Endothelial cell of umbilical vein (primary cell): ENCODE measurements around the gene UVRAG.

Experiments
- EZH2 ChIP-seq: IDR thresholded peaks from 2 replicates; pipeline ENCODE4 v1.6.1; 2012; ENCODE audit warnings: borderline replicate concordance, low read depth, mild to moderate bottlenecking, moderate library complexity, low read length, inconsistent platforms; ENCODE audit not compliant: severe bottlenecking
- FOS ChIP-seq: IDR thresholded peaks from 2 replicates; pipeline ENCODE4 v1.6.1; 2011; ENCODE audit warnings: mild to moderate bottlenecking, low read length, moderate library complexity, borderline replicate concordance; ENCODE audit not compliant: insufficient read depth
- GATA2 ChIP-seq: IDR thresholded peaks from 2 replicates; pipeline ENCODE4 v1.7.0; 2011; ENCODE audit warnings: low read depth, mild to moderate bottlenecking, moderate library complexity, mixed read lengths, low read length; ENCODE audit not compliant: insufficient read length, insufficient read depth
- JUN ChIP-seq: IDR thresholded peaks from 2 replicates; pipeline ENCODE4 v1.6.1; 2011; ENCODE audit warnings: borderline replicate concordance, low read depth; ENCODE audit not compliant: insufficient read length, insufficient read depth
- MYC ChIP-seq: IDR thresholded peaks from one replicate; pipeline ENCODE4 v1.6.1; 2011; ENCODE audit warnings: mild to moderate bottlenecking, low read depth, low read length
- POLR2A ChIP-seq: IDR thresholded peaks from 2 replicates; pipeline ENCODE4 v1.6.1; 2012; ENCODE audit warnings: low read depth, mild to moderate bottlenecking, control low read depth, low read length
- POLR2AphosphoS5 ChIP-seq: IDR thresholded peaks from 2 replicates; pipeline ENCODE4 v1.6.1; 2012; ENCODE audit warnings: low read depth, mild to moderate bottlenecking, control low read depth, low read length, moderate library complexity; ENCODE audit not compliant: insufficient read depth
- TF ChIP-seq, protein P1 (sequence below), 2 donors: IDR thresholded peaks; 1 replicate in 1 of 2; 2 replicates in 1 of 2; pipeline ENCODE4 v1.5.1; 2011; ENCODE audit warnings: low read length in 2 of 2, mild to moderate bottlenecking in 2 of 2, moderate library complexity in 2 of 2, control low read depth in 1 of 2, inconsistent platforms in 1 of 2, low read depth in 1 of 2; ENCODE audit not compliant: insufficient read depth in 1 of 2; ENCODE audit errors: extremely low read depth in 1 of 2
- TF ChIP-seq, protein P2 (sequence below): IDR thresholded peaks from 2 replicates; pipeline ENCODE4 v1.6.1; 2011; ENCODE audit not compliant: insufficient read depth, insufficient read length

DNA sequence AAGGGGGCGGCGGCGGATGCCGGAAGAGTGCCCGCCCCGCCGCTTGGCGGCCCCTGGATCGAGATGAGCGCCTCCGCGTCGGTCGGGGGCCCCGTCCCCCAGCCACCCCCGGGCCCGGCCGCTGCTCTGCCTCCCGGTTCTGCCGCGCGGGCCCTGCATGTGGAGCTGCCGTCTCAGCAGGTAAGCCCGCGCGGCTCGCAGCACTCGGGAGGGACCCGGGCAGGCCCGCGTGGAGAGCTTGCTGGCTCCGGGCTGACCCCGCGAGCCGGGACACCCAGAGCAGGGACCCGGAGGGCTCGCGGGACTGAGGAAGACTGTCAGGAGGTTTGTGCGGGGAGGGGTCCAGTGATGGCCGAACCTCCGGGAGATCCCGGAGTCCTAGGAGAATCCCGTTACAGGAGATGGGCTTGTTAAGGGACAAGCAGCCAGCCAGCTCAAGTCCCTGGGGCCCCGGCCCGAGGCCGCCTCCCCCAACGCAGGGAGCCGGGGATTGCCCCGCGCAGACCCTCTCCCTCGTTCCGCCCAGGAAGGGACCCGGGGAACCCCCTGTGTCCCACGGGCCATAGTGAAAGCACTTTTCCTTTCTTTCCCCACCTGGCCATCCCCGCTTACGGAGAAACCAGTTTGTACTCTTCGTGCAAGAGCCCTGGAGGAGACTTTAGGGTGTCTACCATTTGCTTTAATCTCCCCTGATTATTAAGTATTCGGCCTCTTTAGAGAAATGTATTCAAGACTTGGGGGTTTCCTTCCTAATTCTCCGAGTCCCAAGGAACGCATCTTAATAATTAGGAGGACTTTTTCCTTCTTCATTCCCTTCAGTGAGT lies 547 bp downstream of the UVRAG start:
- TF ChIP-seq, protein P1, sequence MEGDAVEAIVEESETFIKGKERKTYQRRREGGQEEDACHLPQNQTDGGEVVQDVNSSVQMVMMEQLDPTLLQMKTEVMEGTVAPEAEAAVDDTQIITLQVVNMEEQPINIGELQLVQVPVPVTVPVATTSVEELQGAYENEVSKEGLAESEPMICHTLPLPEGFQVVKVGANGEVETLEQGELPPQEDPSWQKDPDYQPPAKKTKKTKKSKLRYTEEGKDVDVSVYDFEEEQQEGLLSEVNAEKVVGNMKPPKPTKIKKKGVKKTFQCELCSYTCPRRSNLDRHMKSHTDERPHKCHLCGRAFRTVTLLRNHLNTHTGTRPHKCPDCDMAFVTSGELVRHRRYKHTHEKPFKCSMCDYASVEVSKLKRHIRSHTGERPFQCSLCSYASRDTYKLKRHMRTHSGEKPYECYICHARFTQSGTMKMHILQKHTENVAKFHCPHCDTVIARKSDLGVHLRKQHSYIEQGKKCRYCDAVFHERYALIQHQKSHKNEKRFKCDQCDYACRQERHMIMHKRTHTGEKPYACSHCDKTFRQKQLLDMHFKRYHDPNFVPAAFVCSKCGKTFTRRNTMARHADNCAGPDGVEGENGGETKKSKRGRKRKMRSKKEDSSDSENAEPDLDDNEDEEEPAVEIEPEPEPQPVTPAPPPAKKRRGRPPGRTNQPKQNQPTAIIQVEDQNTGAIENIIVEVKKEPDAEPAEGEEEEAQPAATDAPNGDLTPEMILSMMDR (IDR thresholded peaks at IDR 0.05; ENCODE audit: extremely low read depth in 1 of 2, insufficient read depth in 1 of 2, low read depth in 1 of 2, low read length in 2 of 2): no peak
- TF ChIP-seq EZH2: no peak
- TF ChIP-seq, protein P2, sequence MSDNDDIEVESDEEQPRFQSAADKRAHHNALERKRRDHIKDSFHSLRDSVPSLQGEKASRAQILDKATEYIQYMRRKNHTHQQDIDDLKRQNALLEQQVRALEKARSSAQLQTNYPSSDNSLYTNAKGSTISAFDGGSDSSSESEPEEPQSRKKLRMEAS: no peak
- TF ChIP-seq POLR2A: no peak
- TF ChIP-seq MYC: no peak
- TF ChIP-seq POLR2AphosphoS5: no peak
- no peak for TF ChIP-seq FOS
- TF ChIP-seq GATA2: no peak
- no peak for TF ChIP-seq JUN
